Measurements from ENCODE around the gene ISG20.

The ISG20 gene

GRCh38 chr15:88684345-88684744, 45.5 kb downstream of the ISG20 start:
- TF ChIP-seq EGR1 (IDR thresholded peaks at IDR 0.05), result no peak
- TF ChIP-seq YY1 (IDR thresholded peaks at IDR 0.05; ENCODE audit: low read depth), result no peak
- TF ChIP-seq FOXM1 (IDR thresholded peaks at IDR 0.05; ENCODE audit: borderline replicate concordance, low read depth), result no peak
- TF ChIP-seq NFIC (IDR thresholded peaks at IDR 0.05), result no peak
- TF ChIP-seq EP300 (IDR thresholded peaks at IDR 0.05; ENCODE audit: borderline replicate concordance), result no peak
- TF ChIP-seq MAX (IDR thresholded peaks at IDR 0.05), result no peak
- no peak for TF ChIP-seq RAD21 (IDR thresholded peaks at IDR 0.05; ENCODE audit: low read depth)
- TF ChIP-seq ZBTB7A (IDR thresholded peaks at IDR 0.05; ENCODE audit: low read depth), result no peak
- no peak for TF ChIP-seq CREB1 (IDR thresholded peaks at IDR 0.05; ENCODE audit: low read depth)
- no peak for TF ChIP-seq REST (IDR thresholded peaks at IDR 0.05; ENCODE audit: low read depth)
- TF ChIP-seq TCF12 (IDR thresholded peaks at IDR 0.05; ENCODE audit: low read depth), result no peak
- TF ChIP-seq TEAD4 (IDR thresholded peaks at IDR 0.05), result no peak
- TF ChIP-seq CEBPB (IDR thresholded peaks at IDR 0.05), result no peak
- TF ChIP-seq TAF1 (IDR thresholded peaks at IDR 0.05; ENCODE audit: low read depth), result no peak

GRCh38 chr15:88686166-88686565, 47.4 kb downstream of the ISG20 start:
- TF ChIP-seq ZBTB7A (IDR thresholded peaks at IDR 0.05; ENCODE audit: low read depth) (no peak), TEAD4 (IDR thresholded peaks at IDR 0.05) (no peak), REST (IDR thresholded peaks at IDR 0.05; ENCODE audit: low read depth) (no peak), MAX (IDR thresholded peaks at IDR 0.05) (no peak), CREB1 (IDR thresholded peaks at IDR 0.05; ENCODE audit: low read depth) (no peak), RAD21 (IDR thresholded peaks at IDR 0.05; ENCODE audit: low read depth) (no peak), CEBPB (IDR thresholded peaks at IDR 0.05) (no peak), EGR1 (IDR thresholded peaks at IDR 0.05) (no peak), NFIC (IDR thresholded peaks at IDR 0.05) (no peak), EP300 (IDR thresholded peaks at IDR 0.05; ENCODE audit: borderline replicate concordance) (no peak)

- TF ChIP-seq MAX (IDR thresholded peaks at IDR 0.05) (no peak), REST (IDR thresholded peaks at IDR 0.05; ENCODE audit: low read depth) (no peak), EGR1 (IDR thresholded peaks at IDR 0.05) (no peak), YY1 (IDR thresholded peaks at IDR 0.05; ENCODE audit: low read depth) (no peak), NFIC (IDR thresholded peaks at IDR 0.05) (no peak), RAD21 (IDR thresholded peaks at IDR 0.05; ENCODE audit: low read depth) (no peak), CEBPB (IDR thresholded peaks at IDR 0.05) (no peak), EP300 (IDR thresholded peaks at IDR 0.05; ENCODE audit: borderline replicate concordance) (no peak), USF1 (IDR thresholded peaks at IDR 0.05) (no peak), TEAD4 (IDR thresholded peaks at IDR 0.05) (no peak), FOXM1 (IDR thresholded peaks at IDR 0.05; ENCODE audit: borderline replicate concordance, low read depth) (no peak), ZBTB7A (IDR thresholded peaks at IDR 0.05; ENCODE audit: low read depth) (no peak), TAF1 (IDR thresholded peaks at IDR 0.05; ENCODE audit: low read depth) (no peak), CREB1 (IDR thresholded peaks at IDR 0.05; ENCODE audit: low read depth) (no peak), TCF12 (IDR thresholded peaks at IDR 0.05; ENCODE audit: low read depth) (no peak)
Measured at GRCh38 chr15:88688394-88688933, 49.6 kb downstream of the ISG20 start.

- TF ChIP-seq RAD21 (IDR thresholded peaks at IDR 0.05; ENCODE audit: low read depth) (no peak), ZBTB7A (IDR thresholded peaks at IDR 0.05; ENCODE audit: low read depth) (no peak), EP300 (IDR thresholded peaks at IDR 0.05; ENCODE audit: borderline replicate concordance) (no peak), TAF1 (IDR thresholded peaks at IDR 0.05; ENCODE audit: low read depth) (no peak), MAX (IDR thresholded peaks at IDR 0.05) (no peak), CEBPB (IDR thresholded peaks at IDR 0.05) (no peak), TEAD4 (IDR thresholded peaks at IDR 0.05) (no peak), FOXM1 (IDR thresholded peaks at IDR 0.05; ENCODE audit: borderline replicate concordance, low read depth) (no peak)
Measured at GRCh38 chr15:88690331-88690730, 51.5 kb downstream of the ISG20 start.

All from Ishikawa (cell line).